PC-9 (cell line): ENCODE measurements around the gene ARF6.

Experiments
- CTCF ChIP-seq: fragments of 200-600 bp; sonication (generic); conservative IDR thresholded peaks from 2 replicates; pipeline ENCODE4 v1.6.1; 2017; ENCODE audit warnings: mixed run types, antibody characterized with exemption, mild to moderate bottlenecking, moderate library complexity
- EZH2 ChIP-seq: fragments of 200-600 bp; sonication (generic); IDR thresholded peaks from 2 replicates; pipeline ENCODE4 v1.8.0; 2017; ENCODE audit warnings: antibody characterized with exemption, low read depth

DNA sequence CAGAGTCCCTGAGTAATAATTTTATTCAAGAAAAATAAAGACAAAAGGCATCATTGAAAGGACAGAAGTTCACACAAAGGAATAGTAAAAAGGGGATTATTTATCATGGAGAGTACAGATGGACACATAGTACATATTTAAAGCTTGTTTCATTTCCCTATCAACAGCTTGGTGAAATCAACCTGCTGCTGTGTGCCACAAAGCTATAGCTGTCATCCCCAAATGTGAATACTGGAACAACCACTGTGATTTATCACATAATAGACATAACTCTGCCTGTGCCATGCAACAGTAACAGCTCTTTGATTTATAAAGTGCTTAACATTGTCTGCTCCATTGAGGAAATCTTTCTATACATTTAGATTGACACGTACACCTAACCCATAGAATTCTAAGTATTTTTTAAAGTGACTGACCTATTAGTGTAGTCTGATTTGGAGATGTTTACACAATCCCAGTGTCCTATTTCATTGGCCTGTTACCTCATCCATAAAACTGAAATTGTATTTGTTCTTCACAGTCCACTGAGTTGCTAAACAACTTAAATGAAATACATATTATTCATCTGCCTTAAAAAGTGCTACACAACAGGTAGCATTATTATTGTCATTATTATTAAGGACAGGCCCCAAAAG is 43.6 kb upstream of the ARF6 start:
- TF ChIP-seq CTCF (no peak), EZH2 (no peak)
